ENCODE measurements around the gene SERPINB8.

Gene SERPINB8

GRCh38 chr18:63965716-63966330, 4.1 kb upstream of the SERPINB8 start:
- no peak for ATAC-seq

GRCh38 chr18:63970809-63971205, 926 bp downstream of the SERPINB8 start:
- ATAC-seq = no peak

- no peak for ATAC-seq
These were observed 1.6 kb downstream of the SERPINB8 start for GRCh38 chr18:63971320-63972001.

GRCh38 chr18:63972002-63972376, 2.1 kb downstream of the SERPINB8 start:
- ATAC-seq = no peak

GRCh38 chr18:63974991-63975390, 5.1 kb downstream of the SERPINB8 start:
- ATAC-seq = no peak

GRCh38 chr18:63975628-63976027, 5.7 kb downstream of the SERPINB8 start:
- ATAC-seq = no peak

GRCh38 chr18:63977040-63977439, 7.2 kb downstream of the SERPINB8 start:
- ATAC-seq = peak in 1 of 2 donors; percentile 56

- ATAC-seq = peak; percentile 33 to 44
These were observed 9.6 kb downstream of the SERPINB8 start for GRCh38 chr18:63979409-63979920.

GRCh38 chr18:63980027-63980426, 10.1 kb downstream of the SERPINB8 start:
- ATAC-seq = no peak

GRCh38 chr18:63980896-63981460, 11.1 kb downstream of the SERPINB8 start:
- ATAC-seq = no peak

- no peak for ATAC-seq
These were observed 11.8 kb downstream of the SERPINB8 start for GRCh38 chr18:63981719-63982118.

- no peak for ATAC-seq
These were observed 12.5 kb downstream of the SERPINB8 start for GRCh38 chr18:63982361-63982760.

GRCh38 chr18:63986885-63987284, 17.0 kb downstream of the SERPINB8 start:
- no peak for ATAC-seq

- no peak for ATAC-seq
These were observed 17.9 kb downstream of the SERPINB8 start for GRCh38 chr18:63987743-63988142.

- ATAC-seq = no peak
These were observed 22.9 kb downstream of the SERPINB8 start for GRCh38 chr18:63992751-63993150.

GRCh38 chr18:63994783-63995399, 25.0 kb downstream of the SERPINB8 start:
- ATAC-seq = no peak

- no peak for ATAC-seq
These were observed 27.2 kb downstream of the SERPINB8 start for GRCh38 chr18:63997041-63997440.

GRCh38 chr18:63997606-63998005, 27.7 kb downstream of the SERPINB8 start:
- no peak for ATAC-seq

GRCh38 chr18:63999871-64000270, 30.0 kb downstream of the SERPINB8 start:
- ATAC-seq = no peak

- ATAC-seq = no peak
These were observed 32.7 kb downstream of the SERPINB8 start for GRCh38 chr18:64002581-64002980.

- no peak for ATAC-seq
These were observed 39.4 kb downstream of the SERPINB8 start for GRCh38 chr18:64009305-64009704.

- ATAC-seq = no peak
These were observed 41.6 kb downstream of the SERPINB8 start for GRCh38 chr18:64011513-64011912.

- ATAC-seq = no peak
These were observed 48.0 kb downstream of the SERPINB8 start for GRCh38 chr18:64017870-64018269.
